AG10803 (cell line): ENCODE measurements around the gene GALNT9.
"Not testable (repeated sequence)": the region's sequence is repeated elsewhere in the genome, so short reads cannot be mapped to it uniquely, and the experiment has no call there.

Experiments
- DNase-seq: peaks from one replicate; pipeline ENCODE4 v3.0.0; 2010; ENCODE audit warnings: low read depth
- H3K4me3 ChIP-seq: 2 replicates; pipeline ENCODE4 v1.5.1; 2011; ENCODE audit warnings: mild to moderate bottlenecking, low read length, control low read depth
- TF ChIP-seq, protein P1 (sequence below): conservative IDR thresholded peaks from 2 replicates; pipeline ENCODE4 v1.5.1; 2011; ENCODE audit warnings: mild to moderate bottlenecking, low read length, control low read depth, inconsistent platforms

The GALNT9 gene

DNA sequence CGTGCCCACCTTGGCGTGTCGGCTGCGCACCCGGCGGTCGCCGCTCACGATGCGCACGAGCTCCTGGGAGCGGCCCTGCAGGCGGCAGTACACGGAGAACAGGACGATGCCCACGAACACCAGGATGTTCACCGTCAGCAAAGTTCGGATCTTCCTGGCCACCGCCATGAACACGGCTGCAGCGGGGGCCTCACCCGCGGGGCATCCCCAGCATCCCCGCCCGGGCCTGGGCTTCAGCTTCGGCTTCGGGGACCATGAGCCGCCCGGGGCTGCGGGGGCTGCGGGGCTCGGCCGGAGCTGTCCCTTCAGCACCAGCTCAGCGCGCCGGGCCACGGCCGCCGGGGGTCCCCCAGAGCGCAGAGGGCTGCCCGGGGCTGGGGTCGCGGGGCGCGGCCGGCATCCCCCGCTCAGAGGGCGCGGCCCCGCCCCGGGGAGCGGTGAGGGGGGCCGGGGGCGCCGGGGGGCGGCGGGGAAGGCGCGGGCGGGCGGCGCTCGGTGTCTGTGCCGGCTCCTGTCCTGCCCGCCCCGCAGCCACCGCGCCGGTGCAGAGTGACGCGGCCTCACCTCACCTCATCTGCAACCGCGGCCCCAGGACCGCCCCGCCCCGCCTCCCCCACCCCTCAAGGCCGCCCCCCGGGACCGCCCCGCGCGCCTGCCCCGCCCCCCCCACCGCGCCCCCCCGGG lies at the start of gene GALNT9:
GALNT9 (minus strand) TSS at position 554 of the 684 bp plus-strand sequence; CDS start at position 168, 386 bp downstream.
- H3K4me3 ChIP-seq, result no peak within 1 kb of the TSS
- DNase-seq, result no peak
- TF ChIP-seq, protein P1, sequence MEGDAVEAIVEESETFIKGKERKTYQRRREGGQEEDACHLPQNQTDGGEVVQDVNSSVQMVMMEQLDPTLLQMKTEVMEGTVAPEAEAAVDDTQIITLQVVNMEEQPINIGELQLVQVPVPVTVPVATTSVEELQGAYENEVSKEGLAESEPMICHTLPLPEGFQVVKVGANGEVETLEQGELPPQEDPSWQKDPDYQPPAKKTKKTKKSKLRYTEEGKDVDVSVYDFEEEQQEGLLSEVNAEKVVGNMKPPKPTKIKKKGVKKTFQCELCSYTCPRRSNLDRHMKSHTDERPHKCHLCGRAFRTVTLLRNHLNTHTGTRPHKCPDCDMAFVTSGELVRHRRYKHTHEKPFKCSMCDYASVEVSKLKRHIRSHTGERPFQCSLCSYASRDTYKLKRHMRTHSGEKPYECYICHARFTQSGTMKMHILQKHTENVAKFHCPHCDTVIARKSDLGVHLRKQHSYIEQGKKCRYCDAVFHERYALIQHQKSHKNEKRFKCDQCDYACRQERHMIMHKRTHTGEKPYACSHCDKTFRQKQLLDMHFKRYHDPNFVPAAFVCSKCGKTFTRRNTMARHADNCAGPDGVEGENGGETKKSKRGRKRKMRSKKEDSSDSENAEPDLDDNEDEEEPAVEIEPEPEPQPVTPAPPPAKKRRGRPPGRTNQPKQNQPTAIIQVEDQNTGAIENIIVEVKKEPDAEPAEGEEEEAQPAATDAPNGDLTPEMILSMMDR, result no peak

DNA sequence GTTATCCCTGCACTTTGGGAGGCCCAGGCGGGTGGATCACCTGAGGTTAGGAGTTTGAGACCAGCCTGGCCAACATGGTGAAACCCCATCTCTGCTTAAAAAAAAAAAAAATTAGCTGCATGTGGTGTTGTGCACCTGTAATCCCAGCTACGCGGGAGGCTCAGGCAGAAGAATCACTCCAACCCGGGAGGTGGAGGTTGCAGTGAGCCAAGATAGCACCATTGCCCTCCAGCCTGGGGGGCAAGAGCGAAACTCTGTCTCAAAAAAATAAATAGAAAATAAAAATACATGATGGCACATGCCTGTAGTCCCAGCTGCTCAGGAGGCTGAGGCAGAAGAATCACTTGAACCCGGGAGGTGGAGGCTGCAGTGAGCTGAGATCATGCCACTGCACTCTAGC lies 49.7 kb upstream of the GALNT9 start:
- not testable (repeated sequence) for DNase-seq, H3K4me3 ChIP-seq

DNA sequence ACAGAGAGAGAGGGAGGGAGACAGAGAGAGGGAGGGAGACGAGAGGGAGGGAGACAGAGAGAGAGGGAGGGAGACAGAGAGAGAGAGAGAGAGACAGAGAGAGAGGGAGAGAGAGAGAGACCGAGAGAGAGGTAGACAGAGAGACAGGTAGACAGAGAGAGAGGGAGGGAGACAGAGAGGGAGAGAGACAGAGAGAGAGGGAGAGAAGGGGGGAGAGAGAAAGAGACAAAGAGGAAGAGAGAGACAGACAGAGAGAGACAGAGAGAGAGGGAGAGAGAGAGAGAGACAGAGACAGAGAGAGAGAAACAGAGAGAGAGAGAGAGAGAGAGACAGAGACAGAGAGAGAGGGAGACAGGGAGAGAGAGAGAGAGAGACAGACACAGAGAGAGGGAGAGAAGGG lies 47.8 kb upstream of the GALNT9 start:
- no peak overlapping the region for H3K4me3 ChIP-seq
- DNase-seq, result no peak
- TF ChIP-seq, protein P1, result no peak

DNA sequence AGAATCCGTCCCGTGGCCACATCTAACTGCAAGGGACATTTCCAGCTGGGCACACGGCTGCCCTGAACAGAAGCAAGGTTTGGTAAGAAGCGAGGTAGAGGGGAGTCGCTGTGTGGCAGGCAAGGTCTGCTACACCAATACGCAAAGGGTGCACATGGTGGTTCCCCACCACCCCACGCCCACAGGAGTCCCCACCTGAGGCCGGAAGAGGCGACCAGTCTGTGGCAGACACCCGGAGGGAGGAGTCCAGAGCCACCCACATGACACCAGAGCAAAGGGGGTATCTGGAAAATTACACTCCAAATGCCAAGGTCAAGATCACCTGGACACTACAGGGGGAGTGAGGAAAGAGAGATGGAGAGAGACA lies 47.1 kb upstream of the GALNT9 start:
- TF ChIP-seq, protein P1, result no peak
- H3K4me3 ChIP-seq, result no peak overlapping the region
- no peak for DNase-seq

DNA sequence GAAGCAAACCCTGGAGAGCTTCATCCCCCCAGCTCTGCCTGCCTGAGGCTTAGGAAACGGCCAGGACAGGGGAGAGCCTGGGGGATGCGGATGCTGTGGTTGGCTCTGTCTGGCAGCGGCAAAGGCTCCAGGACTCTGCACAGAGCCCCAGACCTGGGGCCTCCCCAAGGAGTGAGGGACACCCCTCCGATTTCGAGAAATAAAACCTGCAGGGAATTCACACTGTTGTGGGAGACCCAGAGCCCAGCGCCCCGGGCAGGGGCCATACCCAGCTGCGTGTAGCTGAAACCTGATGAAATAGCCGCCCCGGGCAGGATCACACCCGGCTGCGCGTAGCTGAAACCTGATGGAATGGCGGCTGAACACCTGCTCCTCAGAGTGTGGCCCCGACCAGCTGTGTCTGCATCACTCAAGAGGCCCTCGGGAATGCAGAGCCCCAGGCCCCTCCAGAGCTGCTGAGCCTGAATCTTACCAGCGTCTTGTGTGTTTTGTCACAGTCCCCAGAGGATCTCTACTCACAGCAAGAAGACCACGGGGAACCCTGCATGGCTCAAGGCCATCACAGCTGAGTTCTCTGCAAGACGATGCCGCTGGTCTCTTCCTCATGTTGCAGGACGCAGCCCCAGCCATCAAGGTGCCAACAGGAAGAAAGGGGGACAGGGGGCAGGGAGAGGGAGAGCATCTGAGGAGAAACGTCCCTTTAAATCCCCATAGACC lies 46.5 kb upstream of the GALNT9 start:
- DNase-seq, result no peak
- TF ChIP-seq, protein P1, result no peak
- H3K4me3 ChIP-seq, result no peak overlapping the region

DNA sequence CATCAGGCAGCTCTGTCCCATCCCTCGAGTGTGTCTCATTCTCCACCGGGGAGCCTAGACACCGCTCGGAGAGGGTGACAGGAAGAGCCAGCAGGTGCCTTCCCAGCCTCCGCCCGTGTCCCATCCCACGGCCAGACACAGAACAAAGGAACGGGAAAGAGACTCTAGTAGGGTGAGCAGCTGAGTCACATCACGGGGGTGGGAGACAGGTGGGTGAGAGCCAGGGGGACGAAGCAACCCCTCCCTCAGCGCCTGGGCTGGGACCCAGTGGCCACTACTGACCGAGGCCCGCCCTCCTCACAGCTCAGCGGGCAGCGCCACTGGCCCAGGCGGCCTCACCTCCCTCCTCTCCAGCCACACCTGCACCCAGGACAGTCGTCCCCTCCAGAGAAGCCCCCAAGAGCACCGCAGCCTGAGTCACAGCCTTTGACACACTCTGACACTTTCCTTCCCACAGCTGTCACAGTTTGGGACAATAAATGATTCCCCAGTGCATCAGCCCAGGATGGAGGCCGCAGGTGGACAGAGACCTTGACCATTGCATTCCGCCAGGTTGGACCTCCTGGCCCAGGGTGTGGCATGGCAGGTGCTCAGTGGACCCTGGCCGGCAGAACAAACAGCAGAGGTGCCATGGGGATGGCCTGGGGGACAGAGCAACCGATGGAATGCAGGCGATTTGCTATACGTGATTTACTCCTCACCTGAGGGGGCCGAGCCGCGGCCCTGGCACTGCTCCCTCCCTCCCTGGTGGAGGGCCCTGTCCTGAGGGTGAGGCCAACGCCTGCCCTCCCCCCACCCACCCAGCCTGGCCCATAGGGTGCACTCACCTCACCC lies 45.4 kb upstream of the GALNT9 start:
- TF ChIP-seq, protein P1, result no peak
- no peak for DNase-seq
- no peak overlapping the region for H3K4me3 ChIP-seq

DNA sequence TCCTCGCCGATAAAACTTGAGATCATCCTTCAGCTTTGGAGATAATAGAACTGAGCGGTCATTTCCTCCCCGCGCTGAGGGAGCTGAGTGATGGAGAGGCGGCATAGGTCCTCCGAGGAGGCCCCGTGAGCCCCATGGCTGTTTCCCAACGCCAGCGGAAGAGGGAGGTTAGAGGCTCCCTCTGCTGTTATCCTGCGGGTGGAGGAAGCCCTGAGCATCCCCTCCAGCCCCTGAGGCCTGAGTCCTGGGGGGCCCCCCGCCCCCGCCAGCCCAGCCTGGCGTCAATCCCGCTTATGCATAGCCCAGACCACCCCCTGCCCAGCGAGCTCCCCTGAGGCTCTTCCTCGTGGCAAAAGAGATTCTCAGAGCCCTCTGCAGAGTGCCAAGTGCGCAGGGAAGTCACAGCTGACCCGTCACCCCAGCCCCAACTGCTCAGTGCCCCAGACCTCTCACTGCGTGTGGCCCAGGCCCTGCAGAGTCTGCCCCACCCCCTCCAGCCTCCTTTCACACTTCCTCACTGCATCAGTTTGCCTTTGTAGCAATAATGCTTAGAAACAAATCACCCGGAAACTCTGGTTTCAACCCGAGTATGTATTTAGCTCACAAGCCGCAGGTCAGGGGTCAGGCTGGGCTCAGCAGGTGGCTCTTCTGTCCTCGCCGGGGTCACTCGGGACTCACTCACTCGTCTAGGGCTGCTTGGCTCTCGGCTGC lies 44.7 kb upstream of the GALNT9 start:
- no peak for DNase-seq
- no peak overlapping the region for H3K4me3 ChIP-seq
- TF ChIP-seq, protein P1, result no peak
